DOHH2 (cell line): ENCODE measurements around the gene DMD.

ENCODE experiments used
- H3F3A ChIP-seq: fragments of 200-600 bp; sonication (generic), shearing (Covaris generic); 2 replicates; pipeline ENCODE4 v1.6.0; 2016; ENCODE audit warnings: antibody characterized with exemption, mild to moderate bottlenecking; ENCODE audit not compliant: control insufficient read depth, insufficient read depth
- H3K27ac ChIP-seq: fragments of 200-600 bp; sonication (generic); 2 replicates; pipeline ENCODE4 v1.5.1; 2014; ENCODE audit warnings: low read depth, mild to moderate bottlenecking, low read length, moderate library complexity
- H3K27me3 ChIP-seq: fragments of 200-600 bp; sonication (generic); 2 replicates; pipeline ENCODE4 v1.6.1; 2014; ENCODE audit warnings: mild to moderate bottlenecking, low read length, mixed read lengths; ENCODE audit not compliant: control insufficient read depth
- H3K36me3 ChIP-seq: fragments of 200-600 bp; sonication (generic); 2 replicates; pipeline ENCODE4 v1.6.1; 2014; ENCODE audit warnings: mild to moderate bottlenecking, low read length, moderate library complexity, mixed read lengths; ENCODE audit not compliant: control insufficient read depth
- H3K4me1 ChIP-seq: fragments of 200-600 bp; sonication (generic); 2 replicates; pipeline ENCODE4 v1.6.1; 2014; ENCODE audit warnings: mild to moderate bottlenecking, low read length, mixed read lengths; ENCODE audit not compliant: control insufficient read depth
- H3K4me2 ChIP-seq: fragments of 200-600 bp; sonication (generic); 2 replicates; pipeline ENCODE4 v1.6.0; 2014; ENCODE audit warnings: mild to moderate bottlenecking, low read length, moderate library complexity
- H3K4me3 ChIP-seq: fragments of 200-600 bp; sonication (generic); 2 replicates; pipeline ENCODE4 v1.5.1; 2014; ENCODE audit warnings: mild to moderate bottlenecking, low read length, mixed read lengths
- H3K79me2 ChIP-seq: fragments of 200-600 bp; sonication (generic); 2 replicates; pipeline ENCODE4 v1.6.1; 2014; ENCODE audit warnings: mild to moderate bottlenecking, low read length, mixed read lengths; ENCODE audit not compliant: control insufficient read depth
- H3K9me2 ChIP-seq: fragments of 200-600 bp; sonication (generic); replicated peaks from 2 replicates; pipeline ENCODE4 v1.6.1; 2014; ENCODE audit warnings: mild to moderate bottlenecking, low read length, mixed read lengths; ENCODE audit not compliant: control insufficient read depth
- H3K9me3 ChIP-seq: fragments of 200-600 bp; sonication (generic); 2 replicates; pipeline ENCODE4 v1.6.1; 2014; ENCODE audit warnings: antibody characterized with exemption, low read length, mixed read lengths; ENCODE audit not compliant: control insufficient read depth, insufficient read depth
- H4K20me1 ChIP-seq: fragments of 200-600 bp; sonication (generic); 2 replicates; pipeline ENCODE4 v1.6.0; 2014; ENCODE audit warnings: low read depth, mild to moderate bottlenecking, antibody characterized with exemption, low read length, moderate library complexity; ENCODE audit not compliant: control insufficient read depth, insufficient read depth
- EZH2phosphoT487 ChIP-seq: fragments of 200-600 bp; sonication (generic); IDR thresholded peaks from 2 replicates; pipeline ENCODE4 v1.6.1; 2017; ENCODE audit warnings: borderline replicate concordance, mild to moderate bottlenecking, antibody characterized with exemption, low read length, moderate library complexity, mixed read lengths
- TF ChIP-seq, protein P1 (sequence below): fragments of 200-600 bp; sonication (generic); IDR thresholded peaks from one replicate; pipeline ENCODE4 v1.5.1; 2014; ENCODE audit warnings: antibody characterized with exemption, mild to moderate bottlenecking, low read depth, low read length; ENCODE audit not compliant: poor library complexity, severe bottlenecking

Gene DMD

DNA sequence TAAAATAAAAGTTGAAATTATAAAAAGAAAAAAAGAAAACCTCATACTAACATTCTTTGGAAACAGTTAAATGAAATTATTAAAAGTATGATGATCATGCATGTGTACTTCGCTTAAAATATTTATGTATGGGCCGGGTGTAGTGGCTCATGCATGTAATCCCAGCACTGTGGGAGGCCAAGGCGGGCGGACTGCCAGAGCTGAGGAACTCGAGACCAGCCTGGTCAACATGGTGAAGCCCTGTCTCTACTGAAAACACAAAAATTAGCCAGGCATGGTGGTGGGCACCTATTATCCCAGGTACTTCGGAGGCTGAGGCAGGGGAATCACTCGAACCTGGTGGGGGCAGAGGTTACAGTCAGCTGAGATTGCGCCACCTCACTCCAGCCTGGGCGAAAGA is 1187.3 kb downstream of the DMD start:
- no peak for TF ChIP-seq EZH2phosphoT487
- TF ChIP-seq, protein P1, sequence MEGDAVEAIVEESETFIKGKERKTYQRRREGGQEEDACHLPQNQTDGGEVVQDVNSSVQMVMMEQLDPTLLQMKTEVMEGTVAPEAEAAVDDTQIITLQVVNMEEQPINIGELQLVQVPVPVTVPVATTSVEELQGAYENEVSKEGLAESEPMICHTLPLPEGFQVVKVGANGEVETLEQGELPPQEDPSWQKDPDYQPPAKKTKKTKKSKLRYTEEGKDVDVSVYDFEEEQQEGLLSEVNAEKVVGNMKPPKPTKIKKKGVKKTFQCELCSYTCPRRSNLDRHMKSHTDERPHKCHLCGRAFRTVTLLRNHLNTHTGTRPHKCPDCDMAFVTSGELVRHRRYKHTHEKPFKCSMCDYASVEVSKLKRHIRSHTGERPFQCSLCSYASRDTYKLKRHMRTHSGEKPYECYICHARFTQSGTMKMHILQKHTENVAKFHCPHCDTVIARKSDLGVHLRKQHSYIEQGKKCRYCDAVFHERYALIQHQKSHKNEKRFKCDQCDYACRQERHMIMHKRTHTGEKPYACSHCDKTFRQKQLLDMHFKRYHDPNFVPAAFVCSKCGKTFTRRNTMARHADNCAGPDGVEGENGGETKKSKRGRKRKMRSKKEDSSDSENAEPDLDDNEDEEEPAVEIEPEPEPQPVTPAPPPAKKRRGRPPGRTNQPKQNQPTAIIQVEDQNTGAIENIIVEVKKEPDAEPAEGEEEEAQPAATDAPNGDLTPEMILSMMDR, result no peak
- no peaks in the 10 kb centered on the region for H4K20me1 ChIP-seq
- H3K4me1 ChIP-seq, result no peaks in the 10 kb centered on the region
- no peak overlapping the region for H3K27ac ChIP-seq
- no peaks in the 10 kb centered on the region for H3K9me3 ChIP-seq
- no peaks in the 10 kb centered on the region for H3K9me2 ChIP-seq
- no peaks in the 10 kb centered on the region for H3K36me3 ChIP-seq
- no peak overlapping the region for H3K4me3 ChIP-seq
- no peaks in the 10 kb centered on the region for H3K27me3 ChIP-seq
- no peaks in the 10 kb centered on the region for H3F3A ChIP-seq
- H3K4me2 ChIP-seq, result no peak overlapping the region
- no peaks in the 10 kb centered on the region for H3K79me2 ChIP-seq

DNA sequence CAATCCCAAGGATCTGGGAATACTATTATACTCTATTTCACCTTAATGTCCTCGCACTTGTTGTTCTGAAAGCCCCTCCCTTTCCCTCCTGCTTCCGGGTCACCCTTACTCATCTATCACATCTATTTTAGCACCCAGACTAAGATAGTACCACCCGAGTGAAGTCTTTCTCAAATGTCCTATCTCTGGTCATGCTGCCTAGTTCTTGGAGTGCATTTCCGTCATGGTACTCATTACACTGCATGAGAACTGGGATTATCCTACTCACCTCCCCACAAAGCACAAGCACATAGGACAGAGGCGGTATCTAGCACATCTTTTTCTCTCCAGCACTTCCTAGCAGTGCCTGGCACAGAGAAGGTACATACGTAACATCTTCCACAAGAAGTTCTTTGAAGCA is 1195.2 kb downstream of the DMD start:
- H3K4me3 ChIP-seq, result no peak overlapping the region

DNA sequence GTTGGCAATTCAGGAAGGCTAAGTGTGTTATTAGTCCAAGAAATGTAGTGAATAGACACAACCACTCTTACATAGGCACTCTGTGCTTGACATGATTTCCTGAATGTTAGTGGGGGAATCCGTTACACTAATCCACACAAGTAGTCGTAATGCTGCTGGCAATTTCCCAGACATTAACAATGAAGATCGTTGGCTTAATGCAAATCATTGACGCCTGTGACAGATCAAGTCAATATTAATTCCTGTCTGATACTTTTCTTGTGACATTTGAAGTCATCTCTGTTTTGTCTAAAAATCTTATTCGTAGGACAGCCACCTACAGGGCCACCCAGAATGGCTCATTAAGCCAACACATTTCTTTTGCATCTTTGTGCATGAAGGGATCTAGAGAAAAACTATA is 1200.4 kb downstream of the DMD start:
- H3K9me2 ChIP-seq, result no peaks in the 10 kb centered on the region
- H3K27me3 ChIP-seq, result no peaks in the 10 kb centered on the region
- H3K9me3 ChIP-seq, result no peaks in the 10 kb centered on the region
- no peaks in the 10 kb centered on the region for H4K20me1 ChIP-seq
- no peaks in the 10 kb centered on the region for H3F3A ChIP-seq
- H3K4me1 ChIP-seq, result no peaks in the 10 kb centered on the region
- no peaks in the 10 kb centered on the region for H3K79me2 ChIP-seq
- no peak overlapping the region for H3K4me3 ChIP-seq
- TF ChIP-seq, protein P1, result no peak
- TF ChIP-seq EZH2phosphoT487, result no peak
- no peaks in the 10 kb centered on the region for H3K36me3 ChIP-seq
- no peak overlapping the region for H3K27ac ChIP-seq
- no peak overlapping the region for H3K4me2 ChIP-seq

More for the DNA sequence above, 1195.2 kb downstream of the DMD start:
- Histone ChIP-seq H3K9me3 (no peaks in the 10 kb centered on the region), H4K20me1 (no peaks in the 10 kb centered on the region), H3K27ac (no peak overlapping the region), H3F3A (no peaks in the 10 kb centered on the region), H3K79me2 (no peaks in the 10 kb centered on the region), H3K4me2 (no peak overlapping the region), H3K9me2 (no peaks in the 10 kb centered on the region), H3K27me3 (no peaks in the 10 kb centered on the region), H3K36me3 (no peaks in the 10 kb centered on the region), H3K4me1 (no peaks in the 10 kb centered on the region)
- TF ChIP-seq, protein P1, result no peak
- no peak for TF ChIP-seq EZH2phosphoT487

DNA sequence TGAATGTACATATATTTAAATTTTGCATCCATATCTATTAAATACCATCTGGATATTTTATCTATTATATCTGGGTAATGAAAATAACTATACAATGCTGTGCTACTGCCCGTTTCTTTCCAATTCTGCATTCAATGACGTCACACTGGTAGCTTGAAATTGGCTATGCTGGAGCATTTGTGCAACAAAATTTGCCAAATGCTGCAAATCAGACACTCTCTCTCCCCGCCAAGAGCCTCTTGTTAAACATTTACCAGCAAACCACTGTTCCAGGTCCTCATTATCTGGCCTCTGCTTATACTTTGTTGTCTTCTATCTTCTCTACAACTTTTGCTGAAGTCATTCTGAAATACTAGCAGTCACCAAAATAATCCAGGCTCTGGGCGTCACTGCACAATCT is 1201.1 kb downstream of the DMD start:
- H3K36me3 ChIP-seq, result no peaks in the 10 kb centered on the region
- TF ChIP-seq EZH2phosphoT487, result no peak
- TF ChIP-seq, protein P1, result no peak
- no peaks in the 10 kb centered on the region for H3K27me3 ChIP-seq
- no peaks in the 10 kb centered on the region for H4K20me1 ChIP-seq
- H3K79me2 ChIP-seq, result no peaks in the 10 kb centered on the region
- H3K4me3 ChIP-seq, result no peak overlapping the region
- no peaks in the 10 kb centered on the region for H3K9me2 ChIP-seq
- no peak overlapping the region for H3K4me2 ChIP-seq
- no peaks in the 10 kb centered on the region for H3F3A ChIP-seq
- H3K9me3 ChIP-seq, result no peaks in the 10 kb centered on the region
- no peaks in the 10 kb centered on the region for H3K4me1 ChIP-seq
- H3K27ac ChIP-seq, result no peak overlapping the region
